HL-60 (cell line): Measurements from ENCODE around the gene HOXB3.

ENCODE experiments used
- CTCF ChIP-seq: IDR thresholded peaks from one replicate; pipeline ENCODE4 v1.5.1; 2011; ENCODE audit warnings: low read length, control low read depth, inconsistent platforms; ENCODE audit not compliant: insufficient read depth
- GABPA ChIP-seq: IDR thresholded peaks from 2 replicates; pipeline ENCODE4 v1.6.1; 2012; ENCODE audit warnings: low read depth
- POLR2AphosphoS5 ChIP-seq: IDR thresholded peaks from 2 replicates; pipeline ENCODE4 v1.6.1; 2012; ENCODE audit warnings: low read depth
- REST ChIP-seq: IDR thresholded peaks from 2 replicates; pipeline ENCODE4 v1.6.1; 2012; ENCODE audit warnings: low read depth; ENCODE audit not compliant: insufficient replicate concordance
- SPI1 ChIP-seq: IDR thresholded peaks from 2 replicates; pipeline ENCODE4 v1.6.1; 2012; ENCODE audit warnings: low read depth, mild to moderate bottlenecking, borderline replicate concordance

GRCh38 chr17:48632579-48633265, 42.7 kb upstream of the HOXB3 start:
- no peak for TF ChIP-seq CTCF
- TF ChIP-seq REST: no peak
- TF ChIP-seq GABPA: no peak
- no peak for TF ChIP-seq POLR2AphosphoS5
- TF ChIP-seq SPI1: no peak
